HG02763 (cell line): ENCODE results near the gene MPL.

ENCODE experiments used
- ATAC-seq: cut with Tn5 transposase; IDR thresholded peaks from one replicate; pipeline ENCODE4 v1.9.1; 2021; ENCODE audit warnings: mild to moderate bottlenecking, moderate library complexity; ENCODE audit not compliant: unreplicated experiment

The MPL gene

DNA sequence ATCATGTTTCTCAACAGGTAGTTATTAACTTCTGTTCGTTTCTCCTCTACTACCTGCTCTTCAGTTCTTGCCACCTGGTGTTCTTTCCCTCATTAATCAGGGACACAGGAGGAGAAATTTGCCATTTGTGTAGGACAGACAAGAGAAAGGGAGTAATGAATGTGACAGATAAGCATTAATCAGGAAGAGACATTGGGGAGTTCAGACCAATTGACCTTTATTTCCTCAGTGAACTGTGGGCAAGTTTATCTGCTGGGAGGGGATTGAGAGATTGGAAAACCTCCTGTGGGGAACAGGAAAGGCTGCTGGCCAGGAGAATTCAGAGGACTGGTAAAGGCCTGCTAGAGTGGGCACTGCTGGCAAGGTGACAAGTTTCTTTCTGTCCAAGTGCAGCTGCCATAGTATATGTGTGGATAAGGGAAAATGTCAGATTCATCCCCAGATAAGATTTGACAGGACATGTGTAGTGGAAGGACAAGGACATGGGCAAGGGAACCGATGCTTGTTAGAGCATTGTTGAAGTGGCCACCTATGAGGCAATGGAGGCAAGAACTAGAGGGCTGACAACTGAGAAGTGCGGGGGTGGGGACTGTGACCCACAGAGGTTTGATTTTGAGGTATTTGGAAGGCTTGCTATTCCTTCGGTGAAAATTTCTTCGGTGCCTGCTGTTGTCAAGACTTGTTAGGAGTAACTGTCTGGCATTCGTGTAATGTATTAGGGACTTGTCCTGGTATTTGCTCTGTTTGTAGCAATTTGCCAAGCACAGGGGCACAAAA lies 64.7 kb downstream of the MPL start:
- no peak for ATAC-seq
